WTC11 (cell line): ENCODE measurements around the gene TMEM60.

Experiments
- CTCF ChIP-seq: fragments of 200-600 bp; IDR thresholded peaks from 2 replicates; pipeline ENCODE4 v1.8.0; 2022; ENCODE audit warnings: antibody characterized with exemption
- IRF1 ChIP-seq: sonication (generic); formaldehyde crosslinking; IDR thresholded peaks from 2 replicates; pipeline ENCODE4 v1.8.0; 2023; ENCODE audit warnings: missing genetic modification reagents
- JUN ChIP-seq: sonication (generic); formaldehyde crosslinking; IDR thresholded peaks from 2 replicates; pipeline ENCODE4 v1.8.0; 2023; ENCODE audit warnings: mild to moderate bottlenecking, missing genetic modification reagents
- NFE2L1 ChIP-seq: sonication (generic); formaldehyde crosslinking; IDR thresholded peaks from 2 replicates; pipeline ENCODE4 v1.8.1; 2023; ENCODE audit warnings: missing genetic modification reagents
- NR2C2 ChIP-seq: sonication (generic); formaldehyde crosslinking; IDR thresholded peaks from 2 replicates; pipeline ENCODE4 v1.8.0; 2022; ENCODE audit warnings: mild to moderate bottlenecking, missing genetic modification reagents
- PREB ChIP-seq: sonication (generic); formaldehyde crosslinking; IDR thresholded peaks from 2 replicates; pipeline ENCODE4 v1.8.1; 2022; ENCODE audit warnings: mild to moderate bottlenecking, missing genetic modification reagents, moderate library complexity, borderline replicate concordance
- SP1 ChIP-seq: sonication (generic); formaldehyde crosslinking; conservative IDR thresholded peaks from 2 replicates; pipeline ENCODE4 v1.8.1; 2022; ENCODE audit warnings: missing genetic modification reagents
- ZBTB21 ChIP-seq: sonication (generic); formaldehyde crosslinking; IDR thresholded peaks from 2 replicates; pipeline ENCODE4 v1.8.1; 2023; ENCODE audit warnings: mild to moderate bottlenecking, missing genetic modification reagents, borderline replicate concordance
- ZNF232 ChIP-seq: sonication (generic); formaldehyde crosslinking; IDR thresholded peaks from 2 replicates; pipeline ENCODE4 v1.8.0; 2022; ENCODE audit warnings: mild to moderate bottlenecking, missing genetic modification reagents
- ZNF263 ChIP-seq: sonication (generic); formaldehyde crosslinking; IDR thresholded peaks from 2 replicates; pipeline ENCODE4 v1.8.1; 2022; ENCODE audit warnings: low read depth, mild to moderate bottlenecking, moderate library complexity, missing genetic modification reagents

GRCh38 chr7:77800730-77801129 lies 2.5 kb upstream of the TMEM60 start:
- TF ChIP-seq CTCF (no peak), ZNF232 (CRISPR knock-in tag) (no peak), JUN (no peak), SP1 (CRISPR knock-in tag) (no peak), PREB (CRISPR knock-in tag) (no peak), NR2C2 (CRISPR knock-in tag) (no peak), ZBTB21 (CRISPR knock-in tag) (no peak), ZNF263 (no peak), NFE2L1 (CRISPR knock-in tag) (no peak), IRF1 (CRISPR knock-in tag) (no peak)
